ENCODE measurements around the gene CDC23. TPM values are rescaled to one million over a fixed set of nuclear protein-coding genes. Genes with fewer than 3 reads are reported as not detected.
"Not testable (repeated sequence)": the region's sequence is repeated elsewhere in the genome, so short reads cannot be mapped to it uniquely, and the experiment has no call there.

CDC23 gene
- total and polyA plus RNA-seq, 10 of the 15 experiments (the other 5 are each of a cell fraction or from before 2014, with no cell fraction given): 37.1 to 66.1 (median 48.6) TPM

- FAIRE-seq; H2AFZ ChIP-seq (ENCODE audit: control insufficient read depth, low read depth, low read length); BruUV-seq (replicated peaks); H3K27me3 ChIP-seq (replicated peaks in 1 of 2; ENCODE audit: control insufficient read depth in 2 of 2, insufficient read depth in 2 of 2, low read length in 1 of 2); H4K20me1 ChIP-seq (ENCODE audit: control insufficient read depth, insufficient read depth); SMC1A ChIA-PET (ENCODE audit: uncharacterized antibody, unreplicated experiment); H3K9me3 ChIP-seq (replicated peaks; ENCODE audit: control insufficient read depth, insufficient read depth, low read length); H3K79me2 ChIP-seq (ENCODE audit: control insufficient read depth, insufficient read depth, low read length); POLR2A ChIA-PET; in situ Hi-C loops (cut with MboI); intact Hi-C loops (cut with micrococcal nuclease; ENCODE audit: unreplicated experiment); H3K4me2 ChIP-seq (ENCODE audit: control insufficient read depth, insufficient read depth); DNase-seq (ENCODE audit: low read depth, low spot score); ATAC-seq; CTCF ChIA-PET; H3K27ac ChIP-seq (ENCODE audit: control insufficient read depth, insufficient read depth); H3K9ac ChIP-seq (ENCODE audit: control insufficient read depth, insufficient read depth, low read length); H3K4me3 ChIP-seq; H3K4me1 ChIP-seq (ENCODE audit: control insufficient read depth, insufficient read depth, low read length); RAD21 ChIA-PET (ENCODE audit: unreplicated experiment): not testable (repeated sequence)
- WGBS (ENCODE audit: insufficient coverage, insufficient replicate concordance, low lambda C conversion rate, missing lambda C conversion rate): 94% methylated on average over 5 of the region's 9 CpGs
- peaks cover 6 to 19% of the 10 kb centered on the region in 2 experiments for H3K36me3 ChIP-seq (ENCODE audit: control insufficient read depth in 2 of 2, insufficient read depth in 2 of 2, low read length in 1 of 2)
Measured at GRCh38 chr5:138155977-138156376, 57.1 kb downstream of the CDC23 start.

GRCh38 chr5:138149530-138149929 is 63.6 kb downstream of the CDC23 start:
- in situ Hi-C loops (cut with MboI): no loop called here
- TF ChIP-seq CHD1 (IDR thresholded peaks at IDR 0.05; ENCODE audit: low read depth, low read length) (no peak), REST (IDR thresholded peaks at IDR 0.05; ENCODE audit: low read depth, low read length) (no peak), ATF2 (IDR thresholded peaks at IDR 0.05; ENCODE audit: low read length) (no peak), E4F1 (IDR thresholded peaks at IDR 0.05; ENCODE audit: borderline replicate concordance, partially characterized antibody) (no peak), IKZF1 (conservative IDR thresholded peaks at IDR 0.05) (no peak)

More at GRCh38 chr5:138149530-138149929, 63.6 kb downstream of the CDC23 start:
- SMC1A ChIA-PET (ENCODE audit: uncharacterized antibody, unreplicated experiment): interaction anchor here (1.1 kb wide), 1 partner anchor 10 kb away, joined by 5 read pairs; the partner anchor contains the start of gene NME5
- ATAC-seq (no peak), DNase-seq (ENCODE audit: low read depth, low spot score) (no peak), FAIRE-seq (no peak)
- intact Hi-C loops (cut with micrococcal nuclease; ENCODE audit: unreplicated experiment): no loop called here
- Histone ChIP-seq H4K20me1 (ENCODE audit: control insufficient read depth, insufficient read depth) (no peaks in the 10 kb centered on the region), H2AFZ (ENCODE audit: control insufficient read depth, low read depth, low read length) (no peak overlapping the region), H3K27me3 (replicated peaks in 1 of 2; ENCODE audit: control insufficient read depth in 2 of 2, insufficient read depth in 2 of 2, low read length in 1 of 2) (no peaks in the 10 kb centered on the region), H3K79me2 (ENCODE audit: control insufficient read depth, insufficient read depth, low read length) (no peaks in the 10 kb centered on the region), H3K4me1 (ENCODE audit: control insufficient read depth, insufficient read depth, low read length) (no peaks in the 10 kb centered on the region), H3K4me3 (no peak overlapping the region), H3K9me3 (replicated peaks; ENCODE audit: control insufficient read depth, insufficient read depth, low read length) (no peaks in the 10 kb centered on the region), H3K27ac (ENCODE audit: control insufficient read depth, insufficient read depth) (no peak overlapping the region), H3K4me2 (ENCODE audit: control insufficient read depth, insufficient read depth) (no peak overlapping the region), H3K9ac (ENCODE audit: control insufficient read depth, insufficient read depth, low read length) (no peak overlapping the region), H3K36me3 (ENCODE audit: control insufficient read depth in 2 of 2, insufficient read depth in 2 of 2, low read length in 1 of 2) (no peaks in the 10 kb centered on the region)
- POLR2A ChIA-PET: no interaction called here
- BruUV-seq (replicated peaks): no TSS peak
- RAD21 ChIA-PET (ENCODE audit: unreplicated experiment): no interaction called here
- 31% methylated on average over 3 of the region's 3 CpGs for WGBS (ENCODE audit: insufficient coverage, insufficient replicate concordance, low lambda C conversion rate, missing lambda C conversion rate)
- CTCF ChIA-PET: interaction anchor here (1.1 to 1.5 kb wide), 2 partner anchors 17 to 21 kb away, joined by 3 to 7 read pairs; no protein-coding TSS in a partner anchor
